H9 (cell line): ENCODE measurements around the gene PRH1. TPM values are rescaled to one million over a fixed set of nuclear protein-coding genes. Genes with fewer than 3 reads are reported as not detected.

Source experiments
- DNase-seq: peaks from one replicate; pipeline ENCODE4 v3.0.0-alpha.2; 2017
- H2AFZ ChIP-seq: one replicate; pipeline ENCODE4 v1.6.1; 2013; ENCODE audit warnings: mild to moderate bottlenecking, low read length, control low read depth, moderate library complexity
- H2AK5ac ChIP-seq: 2 replicates; pipeline ENCODE4 v1.6.1; 2013; ENCODE audit warnings: low read length, control low read depth, mixed read lengths; ENCODE audit not compliant: insufficient read length
- H2BK120ac ChIP-seq: one replicate; pipeline ENCODE4 v1.6.1; 2013; ENCODE audit warnings: low read depth, mild to moderate bottlenecking, low read length, control low read depth, inconsistent platforms; ENCODE audit not compliant: poor library complexity, severe bottlenecking
- H2BK12ac ChIP-seq: 2 replicates; pipeline ENCODE4 v1.6.1; 2013; ENCODE audit warnings: low read length, control low read depth, mixed read lengths, low read depth; ENCODE audit not compliant: insufficient read length
- H2BK15ac ChIP-seq: 2 replicates; pipeline ENCODE4 v1.6.1; 2013; ENCODE audit warnings: low read depth, low read length, control low read depth
- H2BK20ac ChIP-seq: one replicate; pipeline ENCODE4 v1.6.1; 2013; ENCODE audit warnings: low read depth, mild to moderate bottlenecking, low read length, control low read depth, inconsistent platforms; ENCODE audit not compliant: poor library complexity, severe bottlenecking
- H2BK5ac ChIP-seq: 2 replicates; pipeline ENCODE4 v1.6.1; 2013; ENCODE audit warnings: low read length, control low read depth, mixed read lengths; ENCODE audit not compliant: insufficient read length
- H3K14ac ChIP-seq: 2 replicates; pipeline ENCODE4 v1.6.1; 2013; ENCODE audit warnings: low read length, control low read depth; ENCODE audit not compliant: insufficient read depth
- H3K18ac ChIP-seq: 2 replicates; pipeline ENCODE4 v1.6.1; 2013; ENCODE audit warnings: low read depth, mild to moderate bottlenecking, mixed read lengths, low read length, control low read depth; ENCODE audit not compliant: insufficient read length
- H3K23ac ChIP-seq: 2 replicates; pipeline ENCODE4 v1.6.1; 2013; ENCODE audit warnings: low read length, control low read depth, mixed read lengths, low read depth; ENCODE audit not compliant: insufficient read length
- H3K23me2 ChIP-seq: 2 replicates; pipeline ENCODE4 v1.6.1; 2013; ENCODE audit warnings: low read depth, mild to moderate bottlenecking, mixed read lengths, low read length, control low read depth; ENCODE audit not compliant: insufficient read length, poor library complexity, severe bottlenecking
- H3K27ac ChIP-seq: 2 replicates; pipeline ENCODE4 v1.5.1; 2013; ENCODE audit warnings: low read length, control low read depth, mixed read lengths, low read depth; ENCODE audit not compliant: insufficient read length
- H3K27me3 ChIP-seq: 2 replicates; pipeline ENCODE4 v1.6.1; 2013; ENCODE audit warnings: low read length, control low read depth, inconsistent platforms; ENCODE audit not compliant: insufficient read depth
- H3K4ac ChIP-seq: 2 replicates; pipeline ENCODE4 v1.6.1; 2013; ENCODE audit warnings: low read depth, mild to moderate bottlenecking, control low read depth, inconsistent platforms, low read length, moderate library complexity
- H3K4me1 ChIP-seq: 2 replicates; pipeline ENCODE4 v1.6.1; 2013; ENCODE audit warnings: low read length, control low read depth, inconsistent platforms; ENCODE audit not compliant: insufficient read depth
- H3K4me2 ChIP-seq: 2 replicates; pipeline ENCODE4 v1.6.1; 2013; ENCODE audit warnings: low read length, control low read depth, mixed read lengths; ENCODE audit not compliant: insufficient read length, insufficient read depth
- H3K56ac ChIP-seq: 2 replicates; pipeline ENCODE4 v1.6.1; 2013; ENCODE audit warnings: low read depth, mild to moderate bottlenecking, mixed read lengths, low read length, control low read depth; ENCODE audit not compliant: insufficient read length
- H3K79me1 ChIP-seq: 2 replicates; pipeline ENCODE4 v1.6.1; 2013; ENCODE audit warnings: low read depth, mild to moderate bottlenecking, moderate library complexity, low read length, control low read depth, inconsistent platforms; ENCODE audit not compliant: insufficient read depth, poor library complexity, severe bottlenecking
- H3K79me2 ChIP-seq: 2 replicates; pipeline ENCODE4 v1.6.1; 2013; ENCODE audit warnings: low read length, control low read depth, inconsistent platforms; ENCODE audit not compliant: insufficient read depth
- H3K9ac ChIP-seq: 2 replicates; pipeline ENCODE4 v1.6.1; 2013; ENCODE audit warnings: low read length, control low read depth, mixed read lengths; ENCODE audit not compliant: insufficient read length; ENCODE audit errors: extremely low read depth
- H3K9me3 ChIP-seq: one replicate; pipeline ENCODE4 v1.6.1; 2013; ENCODE audit warnings: low read depth, low read length, inconsistent platforms; ENCODE audit not compliant: control insufficient read depth
- H3T11ph ChIP-seq: one replicate; pipeline ENCODE4 v1.6.1; 2013; ENCODE audit warnings: mild to moderate bottlenecking, low read length, control low read depth, inconsistent platforms
- H4K20me1 ChIP-seq: one replicate; pipeline ENCODE4 v1.6.1; 2013; ENCODE audit not compliant: control insufficient read depth, insufficient read length, insufficient read depth
- H4K5ac ChIP-seq: 2 replicates; pipeline ENCODE4 v1.6.1; 2013; ENCODE audit warnings: low read depth, mild to moderate bottlenecking, mixed read lengths, low read length, control low read depth; ENCODE audit not compliant: insufficient read length
- H4K8ac ChIP-seq: replicated peaks from 2 replicates; pipeline ENCODE4 v1.6.1; 2013; ENCODE audit warnings: low read length, control low read depth, mixed read lengths, low read depth; ENCODE audit not compliant: insufficient read length
- H4K91ac ChIP-seq: 2 replicates; pipeline ENCODE4 v1.6.1; 2013; ENCODE audit warnings: low read depth, mild to moderate bottlenecking, moderate library complexity, mixed read lengths, low read length, control low read depth; ENCODE audit not compliant: insufficient read length
- H3K27ac Mint-ChIP-seq, 3 experiments: 2 replicates in 2 of 3; 3 replicates in 1 of 3; pipeline ENCODE4 v1.8.0; 2020 to 2021; ENCODE audit warnings: mixed read lengths in 3 of 3, mild to moderate bottlenecking in 1 of 3, moderate library complexity in 1 of 3
- H3K27me3 Mint-ChIP-seq: 2 replicates; pipeline ENCODE4 v1.8.0; 2021; ENCODE audit warnings: low read depth, mild to moderate bottlenecking, moderate library complexity, mixed read lengths
- H3K36me3 Mint-ChIP-seq, 3 experiments: 2 replicates in 2 of 3; 3 replicates in 1 of 3; pipeline ENCODE4 v1.8.0; 2020 to 2021; ENCODE audit warnings: low read depth in 3 of 3, mixed read lengths in 3 of 3; ENCODE audit not compliant: insufficient read depth in 1 of 3
- H3K4me1 Mint-ChIP-seq, 2 experiments: 2 replicates each; pipeline ENCODE4 v1.8.0; 2020; ENCODE audit warnings: mixed read lengths in 2 of 2
- H3K4me3 Mint-ChIP-seq, 2 experiments: 2 replicates in 1 of 2; 3 replicates in 1 of 2; pipeline ENCODE4 v1.8.0; 2020 to 2021; ENCODE audit warnings: mild to moderate bottlenecking in 2 of 2, mixed read lengths in 2 of 2, moderate library complexity in 1 of 2
- H3K9me3 Mint-ChIP-seq, 2 experiments: 2 replicates in 1 of 2; 3 replicates in 1 of 2; pipeline ENCODE4 v1.8.0; 2020; ENCODE audit warnings: mild to moderate bottlenecking in 2 of 2, mixed read lengths in 2 of 2, moderate library complexity in 1 of 2
- CTCF ChIP-seq: fragments of 200-600 bp; sonication (generic); conservative IDR thresholded peaks from 3 replicates; pipeline ENCODE4 v1.8.0; 2021; ENCODE audit warnings: antibody characterized with exemption, mild to moderate bottlenecking
- WGBS: extraction: QIAGEN DNeasy Blood & Tissue Kit; methylation state at CpG from one replicate; pipeline ENCODE4 v1.1.7; 2013; ENCODE audit warnings: missing lambda C conversion rate, low lambda C conversion rate, mixed read lengths; ENCODE audit not compliant: insufficient read length; ENCODE audit errors: extremely low coverage; 5-methylcytosine and 5-hydroxymethylcytosine counted together
- total RNA-seq: library from RNA; stranded (reverse); gene quantifications from 2 replicates; pipeline ENCODE4 v1.2.1, GENCODE V29; 2021

Gene PRH1
- total RNA-seq, 1 experiment from 2014 or later = 14.9 TPM

GRCh38 chr12:10853776-10854175 lies 30.3 kb downstream of the PRH1 start:
- Histone ChIP-seq H3K27ac (no peak overlapping the region), H3K18ac (no peak overlapping the region), H3K23me2 (no peaks in the 10 kb centered on the region), H3K4me2 (no peak overlapping the region), H3K79me1 (no peaks in the 10 kb centered on the region), H3K4me1 (no peaks in the 10 kb centered on the region), H2BK5ac (no peak overlapping the region), H2AK5ac (no peak overlapping the region), H4K8ac (no peak overlapping the region), H3K56ac (no peak overlapping the region), H2BK20ac (no peak overlapping the region), H4K5ac (no peak overlapping the region), H4K20me1 (no peaks in the 10 kb centered on the region), H3K23ac (no peak overlapping the region), H2BK120ac (no peak overlapping the region), H3K4ac (no peak overlapping the region), H4K91ac (no peak overlapping the region), H3K79me2 (no peaks in the 10 kb centered on the region), H3K14ac (no peak overlapping the region), H2AFZ (no peak overlapping the region), H3K9me3 (peaks cover 10% of the 10 kb centered on the region), H2BK15ac (no peak overlapping the region), H2BK12ac (no peak overlapping the region), H3T11ph (no peak overlapping the region), H3K9ac (no peak overlapping the region), H3K27me3 (no peaks in the 10 kb centered on the region)
- H3K9me3 Mint-ChIP-seq = peaks cover 34 to 37% of the 10 kb centered on the region in 2 experiments
- H3K27ac Mint-ChIP-seq = no peak overlapping the region
- no peak; the same call in 2 of the 3 replicates for TF ChIP-seq CTCF
- no peaks in the 10 kb centered on the region for H3K27me3 Mint-ChIP-seq
- H3K4me3 Mint-ChIP-seq = no peak overlapping the region
- DNase-seq = no peak
- H3K36me3 Mint-ChIP-seq = peaks cover 31 to 40% (median 38%) of the 10 kb centered on the region in 3 experiments
- no CpG with 5 or more reads among the region's 2 CpGs for WGBS
- H3K4me1 Mint-ChIP-seq = no peaks in the 10 kb centered on the region
